Gastrocnemius medialis (tissue), 4 donors: ENCODE results near the gene ACOT12. TPM values are rescaled to one million over a fixed set of nuclear protein-coding genes. Genes with fewer than 3 reads are reported as not detected.

Experiments used
- ATAC-seq, 2 donors: fragments of 150-250 bp; one replicate each; pipeline ENCODE4 v1.9.1; 2016
- DNase-seq, 2 donors: peaks; one replicate each; pipeline ENCODE4 v3.0.0-alpha.2; 2019
- H3K27ac ChIP-seq, 4 donors: fragments of 200-600 bp; sonication (generic); 1 replicate in 1 of 4; 2 replicates in 3 of 4; pipeline ENCODE4 v1.5.1; 2016 to 2018; ENCODE audit warnings: mild to moderate bottlenecking in 2 of 4, moderate library complexity in 1 of 4
- H3K27me3 ChIP-seq, 3 donors: fragments of 200-600 bp; sonication (generic) in 2 of 3; 1 replicate in 1 of 3; 2 replicates in 2 of 3; pipeline versions ENCODE4 v1.5.1 to v1.6.0; 2016 to 2019; ENCODE audit warnings: mild to moderate bottlenecking in 1 of 3, moderate library complexity in 1 of 3
- H3K36me3 ChIP-seq, 2 donors: fragments of 200-600 bp; sonication (generic) in 1 of 2; one replicate each; pipeline ENCODE4 v1.5.1; 2017 to 2018
- H3K4me1 ChIP-seq, 2 donors: fragments of 200-600 bp; sonication (generic) in 1 of 2; one replicate each; pipeline ENCODE4 v1.5.1; 2016 to 2017; ENCODE audit warnings: mild to moderate bottlenecking in 2 of 2
- H3K4me3 ChIP-seq, 4 donors: fragments of 200-600 bp; sonication (generic) in 3 of 4; 1 replicate in 1 of 4; 2 replicates in 3 of 4; pipeline ENCODE4 v1.5.1; 2016 to 2019; ENCODE audit warnings: mild to moderate bottlenecking in 2 of 4
- H3K9me3 ChIP-seq, 3 donors: fragments of 200-600 bp; sonication (generic) in 2 of 3; 1 replicate in 1 of 3; 2 replicates in 2 of 3; pipeline ENCODE4 v1.5.1; 2016 to 2019
- POLR2A ChIP-seq, 2 donors: fragments of 450-650 bp; IDR thresholded peaks; one replicate each; pipeline ENCODE4 v1.6.1; 2017; ENCODE audit warnings: antibody characterized with exemption in 2 of 2, mild to moderate bottlenecking in 2 of 2, moderate library complexity in 2 of 2
- in situ Hi-C, 4 donors: fragments of 200-750 bp; cut with MboI; loops; one replicate each; pipeline versions ENCODE4 v1.15.0 to v1.8.0; 2017; ENCODE audit warnings: low sequenced_read_pairs in 4 of 4
- intact Hi-C: fragments of 100-400 bp; cut with DNase I; formaldehyde crosslinking; loops from one replicate; pipeline ENCODE4 v1.15.1; 2023; ENCODE audit warnings: low total_unique reads
- total RNA-seq, 4 donors: library from RNA; depleted of rRNA; stranded (reverse); fragments of >200 nt; gene quantifications; one replicate each; pipeline versions ENCODE4 v1.1.0 to v1.2.3, GENCODE V29; 2016
- TF ChIP-seq, protein P1 (sequence below), 5 experiments: fragments of 450-650 bp in 3 of 5; fragments of 200-600 bp in 2 of 5; sonication (generic) in 2 of 5; IDR thresholded peaks in 4 of 5; conservative IDR thresholded peaks in 1 of 5; 1 replicate in 4 of 5; 2 replicates in 1 of 5; pipeline ENCODE4 v1.5.1; 2016 to 2019; ENCODE audit warnings: antibody characterized with exemption in 5 of 5, mild to moderate bottlenecking in 3 of 5, moderate library complexity in 3 of 5

Gene ACOT12
- total RNA-seq, 4 donors from 2014 or later, result 0.53 TPM; not detected in 3

DNA sequence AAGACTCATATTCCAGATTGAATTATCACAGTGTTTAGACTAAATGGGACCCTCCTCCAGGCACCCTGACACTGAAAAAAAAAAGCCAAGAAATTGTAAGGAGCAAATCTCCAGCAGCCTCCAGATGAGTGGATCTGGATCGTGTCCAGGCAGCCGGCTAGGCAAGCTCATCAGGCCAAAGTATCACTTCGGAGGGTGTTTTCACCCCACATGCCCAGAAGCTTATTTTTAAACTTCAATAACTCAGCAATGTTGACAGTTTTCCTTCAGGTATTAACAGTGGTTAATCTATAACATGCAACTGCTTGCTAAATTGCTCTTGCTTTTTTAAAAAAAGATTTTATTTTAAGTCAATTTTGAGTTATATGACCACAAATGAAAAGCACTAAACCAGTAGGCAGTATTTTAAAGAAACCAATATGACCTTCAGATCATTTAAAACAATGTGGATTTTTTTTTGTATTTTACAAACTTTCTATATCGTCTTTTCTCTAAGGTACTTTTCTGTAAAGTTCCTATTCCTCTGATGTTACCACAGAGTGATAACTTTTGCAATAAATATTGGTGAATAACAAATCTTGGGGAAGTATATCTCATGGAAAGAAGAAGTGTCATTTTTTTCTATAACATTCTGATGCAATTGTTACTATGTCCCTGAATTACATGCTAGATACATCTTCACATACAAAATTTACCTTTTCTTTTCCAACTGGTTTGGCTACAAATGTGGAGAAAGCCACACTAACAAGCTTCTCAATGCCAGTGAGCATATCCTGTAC, 30.7 kb downstream of the ACOT12 start:
- Histone ChIP-seq H3K4me1 (no peaks in the 10 kb centered on the region), H3K27me3 (no peaks in the 10 kb centered on the region), H3K36me3 (no peaks in the 10 kb centered on the region), H3K27ac (no peak overlapping the region), H3K4me3 (no peak overlapping the region), H3K9me3 (no peaks in the 10 kb centered on the region)
- in situ Hi-C loops, result no loop called here
- intact Hi-C loops, result no loop called here
- ATAC-seq (no peak), DNase-seq (no peak)
- TF ChIP-seq, protein P1, sequence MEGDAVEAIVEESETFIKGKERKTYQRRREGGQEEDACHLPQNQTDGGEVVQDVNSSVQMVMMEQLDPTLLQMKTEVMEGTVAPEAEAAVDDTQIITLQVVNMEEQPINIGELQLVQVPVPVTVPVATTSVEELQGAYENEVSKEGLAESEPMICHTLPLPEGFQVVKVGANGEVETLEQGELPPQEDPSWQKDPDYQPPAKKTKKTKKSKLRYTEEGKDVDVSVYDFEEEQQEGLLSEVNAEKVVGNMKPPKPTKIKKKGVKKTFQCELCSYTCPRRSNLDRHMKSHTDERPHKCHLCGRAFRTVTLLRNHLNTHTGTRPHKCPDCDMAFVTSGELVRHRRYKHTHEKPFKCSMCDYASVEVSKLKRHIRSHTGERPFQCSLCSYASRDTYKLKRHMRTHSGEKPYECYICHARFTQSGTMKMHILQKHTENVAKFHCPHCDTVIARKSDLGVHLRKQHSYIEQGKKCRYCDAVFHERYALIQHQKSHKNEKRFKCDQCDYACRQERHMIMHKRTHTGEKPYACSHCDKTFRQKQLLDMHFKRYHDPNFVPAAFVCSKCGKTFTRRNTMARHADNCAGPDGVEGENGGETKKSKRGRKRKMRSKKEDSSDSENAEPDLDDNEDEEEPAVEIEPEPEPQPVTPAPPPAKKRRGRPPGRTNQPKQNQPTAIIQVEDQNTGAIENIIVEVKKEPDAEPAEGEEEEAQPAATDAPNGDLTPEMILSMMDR (IDR thresholded peaks at IDR 0.05 in 4 of 5, conservative IDR thresholded peaks at IDR 0.05 in 1 of 5), result no peak
- no peak for TF ChIP-seq POLR2A (IDR thresholded peaks at IDR 0.05)

DNA sequence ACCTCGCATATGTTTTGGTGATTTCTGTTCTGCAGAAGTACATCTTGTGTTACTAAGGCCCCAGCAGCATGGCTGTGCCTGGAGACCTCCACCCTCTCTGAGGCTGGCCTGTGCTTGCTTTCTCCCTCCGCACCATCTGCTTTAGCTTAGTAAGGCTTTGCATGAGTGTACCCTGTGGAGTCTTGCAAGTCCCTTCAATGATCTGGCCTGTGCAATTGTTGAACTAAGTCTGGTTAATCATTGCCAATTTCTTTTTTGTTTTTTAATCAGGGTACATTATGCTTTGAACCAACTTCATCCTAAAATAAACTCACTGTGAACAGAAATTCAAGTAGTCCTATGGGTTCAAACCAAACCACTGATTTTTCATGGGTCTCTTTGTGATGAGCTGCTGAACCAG, 32.3 kb downstream of the ACOT12 start:
- intact Hi-C loops (no loop called here), in situ Hi-C loops (no loop called here)
- H3K27ac ChIP-seq, result no peak overlapping the region
- no peaks in the 10 kb centered on the region for H3K4me1 ChIP-seq
- no peaks in the 10 kb centered on the region for H3K9me3 ChIP-seq
- ATAC-seq (no peak), DNase-seq (no peak)
- no peak overlapping the region for H3K4me3 ChIP-seq
- no peaks in the 10 kb centered on the region for H3K36me3 ChIP-seq
- TF ChIP-seq, protein P1 (IDR thresholded peaks at IDR 0.05 in 4 of 5, conservative IDR thresholded peaks at IDR 0.05 in 1 of 5), result no peak
- no peak for TF ChIP-seq POLR2A (IDR thresholded peaks at IDR 0.05)
- no peaks in the 10 kb centered on the region for H3K27me3 ChIP-seq

DNA sequence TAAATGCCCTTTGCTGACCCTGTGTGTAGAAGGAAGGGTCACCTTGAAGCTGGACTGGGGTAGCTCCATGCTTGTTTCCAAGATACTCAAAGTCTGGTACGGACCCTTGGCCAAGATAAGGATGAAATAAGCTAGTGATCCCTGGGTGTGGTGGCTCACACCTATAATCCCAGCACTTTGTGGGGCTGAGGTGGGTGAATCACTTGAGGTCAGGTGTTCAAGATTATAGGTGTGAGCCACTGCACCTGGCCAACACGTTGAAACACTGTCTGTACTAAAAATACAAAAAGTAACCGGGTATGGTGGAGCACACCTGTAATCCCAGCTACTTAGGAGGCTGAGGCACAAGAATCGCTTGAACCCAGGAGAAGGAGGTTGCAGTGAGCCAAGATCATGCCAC, 33.3 kb downstream of the ACOT12 start:
- Histone ChIP-seq H3K27ac (no peak overlapping the region), H3K36me3 (no peaks in the 10 kb centered on the region), H3K27me3 (no peaks in the 10 kb centered on the region), H3K4me3 (no peak overlapping the region), H3K9me3 (no peaks in the 10 kb centered on the region), H3K4me1 (no peaks in the 10 kb centered on the region)
- ATAC-seq (no peak), DNase-seq (no peak)
- TF ChIP-seq, protein P1 (IDR thresholded peaks at IDR 0.05 in 4 of 5, conservative IDR thresholded peaks at IDR 0.05 in 1 of 5), result no peak
- TF ChIP-seq POLR2A (IDR thresholded peaks at IDR 0.05), result no peak
- intact Hi-C loops, result no loop called here
- in situ Hi-C loops, result no loop called here

DNA sequence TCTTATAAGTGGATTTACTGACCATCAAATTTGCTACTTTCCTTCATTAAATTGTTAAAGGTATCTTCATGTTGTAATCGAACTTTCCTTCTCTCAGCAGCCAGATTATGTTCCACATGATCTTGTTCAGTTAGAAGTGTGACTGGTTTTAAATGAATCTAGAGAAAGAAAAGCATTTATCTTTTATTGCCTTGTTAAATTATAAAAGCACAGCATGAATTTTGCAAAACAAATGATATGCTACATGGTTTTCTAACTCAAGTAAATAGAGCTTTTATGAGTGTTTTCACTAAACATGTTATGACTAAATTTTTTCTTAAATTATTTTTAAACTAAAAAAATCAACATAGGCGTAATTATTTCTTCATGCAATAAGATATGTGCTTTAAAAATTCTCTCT, 34.1 kb downstream of the ACOT12 start:
- no peaks in the 10 kb centered on the region for H3K27me3 ChIP-seq
- H3K9me3 ChIP-seq, result no peaks in the 10 kb centered on the region
- H3K36me3 ChIP-seq, result no peaks in the 10 kb centered on the region
- intact Hi-C loops, result no loop called here
- ATAC-seq (no peak), DNase-seq (no peak)
- in situ Hi-C loops, result no loop called here
- H3K4me1 ChIP-seq, result no peaks in the 10 kb centered on the region
- TF ChIP-seq, protein P1 (IDR thresholded peaks at IDR 0.05 in 4 of 5, conservative IDR thresholded peaks at IDR 0.05 in 1 of 5), result no peak
- no peak for TF ChIP-seq POLR2A (IDR thresholded peaks at IDR 0.05)
- H3K4me3 ChIP-seq, result no peak overlapping the region
- no peak overlapping the region for H3K27ac ChIP-seq

DNA sequence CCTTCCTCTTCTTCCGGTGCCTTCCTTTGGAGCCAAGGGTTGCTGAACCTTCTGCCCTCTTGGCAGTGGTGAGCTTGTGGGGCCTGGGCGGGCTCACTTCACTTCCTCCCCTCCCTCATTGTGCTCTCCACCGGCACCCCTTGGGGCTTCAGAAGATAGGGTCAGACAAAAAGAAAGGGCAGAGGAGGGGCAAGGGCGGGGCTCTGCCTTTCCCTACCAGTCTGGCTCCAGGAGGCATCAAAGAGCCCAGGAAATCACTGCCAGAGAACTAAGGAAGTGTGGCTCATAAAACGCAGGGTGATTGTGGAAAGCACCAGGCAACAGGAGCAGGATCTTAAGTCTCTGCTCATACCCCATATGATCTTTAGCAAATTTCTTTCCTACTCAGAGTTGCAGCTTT, 34.8 kb downstream of the ACOT12 start:
- Histone ChIP-seq H3K4me3 (no peak overlapping the region), H3K4me1 (no peaks in the 10 kb centered on the region), H3K36me3 (no peaks in the 10 kb centered on the region), H3K27me3 (no peaks in the 10 kb centered on the region), H3K9me3 (no peaks in the 10 kb centered on the region), H3K27ac (no peak overlapping the region)
- in situ Hi-C loops, result no loop called here
- DNase-seq, result no peak
- no peak for ATAC-seq
- intact Hi-C loops, result no loop called here
- TF ChIP-seq, protein P1 (IDR thresholded peaks at IDR 0.05 in 4 of 5, conservative IDR thresholded peaks at IDR 0.05 in 1 of 5), result no peak
- TF ChIP-seq POLR2A (IDR thresholded peaks at IDR 0.05), result no peak
